ENCODE results near the gene SLC37A1.
A peak's percentile ranks its signal among the peaks of the same experiment; 100 is the strongest.
"Not testable (repeated sequence)": the region's sequence is repeated elsewhere in the genome, so short reads cannot be mapped to it uniquely, and the experiment has no call there.

Gene SLC37A1

DNA sequence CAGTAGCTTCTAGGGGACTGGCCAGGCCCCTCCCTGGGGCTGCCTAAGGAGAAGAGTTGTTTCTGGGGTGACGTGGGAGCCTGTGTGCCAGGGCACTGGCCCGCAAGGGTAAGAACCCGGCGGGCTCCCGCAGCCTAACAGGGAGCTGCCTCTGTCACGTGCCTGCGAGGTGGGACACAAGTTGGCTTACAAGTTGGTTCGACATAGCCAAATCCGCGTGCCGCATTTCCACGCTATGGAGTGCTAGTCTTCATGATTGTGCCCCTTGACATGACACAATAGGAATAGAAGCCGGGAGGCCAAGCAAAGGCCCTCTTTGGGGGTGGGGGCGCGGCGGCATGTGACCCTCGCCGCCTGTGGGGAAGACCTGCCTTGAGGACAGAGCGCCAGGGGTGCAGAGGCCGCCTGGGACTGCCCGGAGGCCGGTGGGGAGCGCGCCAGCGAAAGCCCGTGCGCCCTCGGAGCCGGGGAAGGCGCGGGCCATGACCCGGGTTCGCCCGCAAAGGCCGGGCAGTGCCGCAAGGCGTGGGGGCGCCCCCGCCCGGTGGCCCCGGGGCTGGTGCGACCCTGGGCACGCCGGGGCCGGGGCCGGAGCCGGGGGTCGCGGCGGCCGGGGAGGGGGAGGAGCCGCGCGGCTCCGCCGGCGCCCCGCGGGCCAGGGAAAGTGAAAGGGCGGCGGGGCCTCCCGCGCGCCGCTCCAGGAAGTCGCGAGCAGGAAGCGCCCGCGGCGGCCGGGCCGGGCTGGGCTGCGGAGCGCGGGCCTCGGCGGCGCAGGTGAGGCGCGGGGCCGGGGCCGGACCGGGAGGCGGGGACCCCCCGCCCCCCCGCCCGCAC is at the start of gene SLC37A1:
SLC37A1 (plus strand) TSS at position 702 of the 834 bp plus-strand sequence. CDS start 4,603 bp downstream, outside the sequence.
- peak within 1 kb of the TSS; percentile 56 for H3K27ac Mint-ChIP-seq
- H3K9me3 Mint-ChIP-seq = no peaks in the 10 kb centered on the region
- no peaks in the 10 kb centered on the region for H3K27me3 Mint-ChIP-seq
- peaks cover 17% of the 10 kb centered on the region for H3K36me3 Mint-ChIP-seq (ENCODE audit: low read depth)
- peaks cover 39% of the 10 kb centered on the region for H3K4me1 Mint-ChIP-seq (ENCODE audit: low read depth)
- peak within 1 kb of the TSS; percentile 87 for H3K4me3 Mint-ChIP-seq

DNA sequence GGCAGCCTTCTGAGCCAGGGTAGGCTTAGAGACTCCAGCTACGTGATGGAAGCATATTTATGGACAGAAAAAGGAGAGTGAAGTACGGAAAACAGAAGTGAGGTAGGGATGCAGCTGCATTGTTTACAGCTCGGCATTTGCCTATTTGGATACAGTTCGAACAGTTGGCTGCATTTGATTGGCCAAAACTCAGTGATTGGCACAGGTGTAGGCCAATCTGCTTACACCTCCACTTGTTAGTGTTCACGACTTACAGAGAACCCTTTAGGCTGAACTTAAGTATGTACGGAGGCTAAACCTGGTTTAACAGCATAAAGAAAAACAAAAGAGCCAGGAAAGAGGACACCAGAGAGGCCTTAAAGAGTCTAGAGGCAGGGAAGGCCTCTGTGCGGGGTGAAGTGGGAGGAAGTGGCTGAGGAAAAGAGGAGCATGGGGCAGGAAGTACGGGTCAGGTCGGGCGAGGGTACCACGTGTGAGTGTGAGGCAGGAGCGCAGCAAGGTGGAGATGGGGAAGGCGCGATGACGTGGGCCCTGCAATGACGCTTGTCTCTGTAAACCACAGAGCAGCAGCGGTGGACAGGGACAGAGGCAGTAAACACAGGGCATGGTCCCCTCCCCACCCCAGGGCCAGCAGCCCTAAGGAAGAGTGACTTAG is 49.7 kb upstream of the SLC37A1 start:
- H3K4me1 Mint-ChIP-seq (ENCODE audit: low read depth) = peaks cover 82% of the 10 kb centered on the region
- peak overlapping the region; percentile 64 for H3K4me3 Mint-ChIP-seq
- no peaks in the 10 kb centered on the region for H3K27me3 Mint-ChIP-seq
- H3K9me3 Mint-ChIP-seq = no peaks in the 10 kb centered on the region
- H3K27ac Mint-ChIP-seq = peak overlapping the region; percentile 89
- H3K36me3 Mint-ChIP-seq (ENCODE audit: low read depth) = no peaks in the 10 kb centered on the region

DNA sequence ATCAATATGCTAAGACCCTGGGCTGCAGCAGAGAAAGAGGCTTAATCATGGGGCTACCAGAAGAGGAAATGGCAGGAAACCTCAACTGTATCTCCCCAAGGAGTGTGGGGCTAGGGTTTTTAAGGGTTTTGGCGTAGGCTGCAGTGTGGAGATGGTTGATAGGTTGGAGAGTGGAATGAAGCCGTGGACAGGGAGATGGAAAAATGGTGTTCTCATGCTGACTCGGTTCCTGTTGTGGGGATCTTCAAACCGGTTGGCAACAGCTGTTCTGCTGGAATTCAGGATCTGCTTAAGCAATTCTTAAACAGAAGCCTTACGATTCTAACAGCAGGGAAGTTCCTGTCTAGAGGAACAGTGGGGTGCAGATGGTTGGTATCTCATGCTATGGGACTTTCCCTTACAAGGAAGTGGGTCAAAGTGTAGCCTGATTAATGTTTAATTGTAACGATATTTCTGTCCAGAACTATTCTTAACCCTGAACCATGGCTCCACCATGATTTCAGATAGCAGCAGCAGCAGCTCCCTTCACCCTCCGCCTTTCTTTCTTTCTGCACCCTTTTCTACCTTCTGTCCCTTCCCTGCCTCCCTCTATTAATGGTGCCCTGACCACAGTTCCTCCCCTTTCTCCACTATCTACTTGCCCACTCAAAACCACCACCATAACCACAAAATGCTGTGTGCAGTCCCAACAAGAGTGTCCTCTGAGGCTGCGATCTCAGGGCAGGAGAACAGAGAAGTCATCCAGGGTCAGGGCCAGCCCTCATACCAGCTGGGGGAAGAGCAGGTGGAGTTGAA is 48.4 kb upstream of the SLC37A1 start:
- Mint-ChIP-seq H3K4me3 (peak overlapping the region; percentile 57), H3K4me1 (ENCODE audit: low read depth) (peaks cover 77% of the 10 kb centered on the region), H3K9me3 (no peaks in the 10 kb centered on the region), H3K36me3 (ENCODE audit: low read depth) (no peaks in the 10 kb centered on the region), H3K27ac (peak overlapping the region; percentile 88), H3K27me3 (no peaks in the 10 kb centered on the region)

DNA sequence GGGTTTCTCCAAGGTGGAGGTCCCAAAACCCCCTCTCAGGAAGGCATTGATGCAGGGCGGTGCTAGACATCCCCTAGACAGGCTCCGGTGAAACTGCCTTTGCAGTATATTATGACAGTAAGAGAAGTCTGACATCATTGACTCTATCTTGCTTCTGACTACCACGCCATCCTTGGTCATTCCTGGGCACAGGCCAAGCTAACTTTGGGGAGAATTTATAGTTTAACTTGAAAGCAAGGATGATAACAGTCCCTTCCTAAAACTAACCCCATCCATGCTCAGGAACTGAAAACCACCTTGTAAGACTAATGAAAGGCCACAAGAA is 47.9 kb upstream of the SLC37A1 start:
- Mint-ChIP-seq H3K4me3 (peak overlapping the region; percentile 57), H3K4me1 (ENCODE audit: low read depth) (peaks cover 71% of the 10 kb centered on the region)

DNA sequence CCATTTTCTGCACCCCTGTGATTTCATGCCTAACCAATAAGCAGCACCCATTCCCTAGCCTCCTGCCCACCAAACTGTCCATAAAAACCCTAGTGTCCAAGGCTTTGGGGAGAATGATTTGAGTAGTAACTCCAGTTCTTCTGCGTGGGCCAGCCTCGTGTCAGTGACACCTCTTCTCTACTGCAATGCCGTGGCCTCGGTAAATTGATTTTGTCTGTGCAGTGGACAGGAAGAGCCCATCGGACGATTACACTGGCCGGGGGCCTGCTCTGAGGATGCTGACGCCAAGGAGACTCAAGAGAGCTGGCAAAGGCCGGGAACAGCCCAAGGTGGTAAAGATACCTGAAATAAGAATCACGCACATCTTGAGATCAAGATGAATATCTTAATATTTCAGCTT is 47.0 kb upstream of the SLC37A1 start:
- Mint-ChIP-seq H3K9me3 (no peaks in the 10 kb centered on the region), H3K4me3 (no peak overlapping the region), H3K36me3 (ENCODE audit: low read depth) (no peaks in the 10 kb centered on the region), H3K4me1 (ENCODE audit: low read depth) (peaks cover 62% of the 10 kb centered on the region), H3K27ac (no peak overlapping the region), H3K27me3 (no peaks in the 10 kb centered on the region)

More for the DNA sequence above, 47.9 kb upstream of the SLC37A1 start:
- Mint-ChIP-seq H3K27me3 (no peaks in the 10 kb centered on the region), H3K27ac (peak overlapping the region; percentile 43), H3K9me3 (no peaks in the 10 kb centered on the region), H3K36me3 (ENCODE audit: low read depth) (no peaks in the 10 kb centered on the region)

DNA sequence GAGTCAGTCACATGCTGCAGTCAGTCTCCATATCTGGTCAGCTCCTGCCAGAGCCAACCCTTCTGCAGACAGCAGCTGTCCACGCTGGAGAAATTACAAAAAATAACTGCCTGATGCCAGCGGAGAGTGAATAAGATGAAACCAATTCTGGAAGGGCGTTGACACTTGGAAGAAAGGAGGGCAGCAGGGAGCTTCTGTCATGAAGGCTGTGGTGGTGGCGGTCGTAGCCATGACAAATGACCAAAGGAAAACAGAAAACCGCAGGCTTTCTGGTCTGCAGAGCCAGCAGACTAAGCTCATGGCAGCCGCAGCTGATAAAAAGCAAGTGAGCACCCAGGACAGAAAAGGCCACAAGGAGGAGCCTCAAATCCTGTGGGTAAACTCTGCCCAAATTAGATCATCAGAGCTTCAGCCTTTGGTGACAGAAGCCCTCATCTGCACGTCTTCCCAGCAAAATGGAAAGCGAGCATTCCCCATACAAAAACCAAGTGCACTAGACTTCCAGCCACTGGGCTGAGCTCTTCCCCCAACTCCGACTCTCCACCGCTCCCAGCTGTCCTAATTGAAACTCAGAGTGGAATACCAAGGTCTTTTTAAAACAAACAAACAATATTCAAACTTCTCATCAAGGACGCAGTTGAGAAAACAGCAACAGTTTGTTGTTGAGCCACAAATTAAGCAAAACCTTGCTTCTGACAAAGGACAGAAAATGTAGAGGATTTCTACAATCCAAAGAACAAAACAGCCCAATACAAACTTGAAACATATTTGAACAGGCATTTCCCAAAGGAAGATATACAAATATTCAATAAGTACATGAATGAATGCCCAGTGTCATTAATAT is 46.3 kb upstream of the SLC37A1 start:
- H3K9me3 Mint-ChIP-seq = no peaks in the 10 kb centered on the region
- peak overlapping the region; percentile 5 for H3K27ac Mint-ChIP-seq
- peaks cover 55% of the 10 kb centered on the region for H3K4me1 Mint-ChIP-seq (ENCODE audit: low read depth)
- H3K36me3 Mint-ChIP-seq (ENCODE audit: low read depth) = no peaks in the 10 kb centered on the region
- no peak overlapping the region for H3K4me3 Mint-ChIP-seq
- no peaks in the 10 kb centered on the region for H3K27me3 Mint-ChIP-seq

DNA sequence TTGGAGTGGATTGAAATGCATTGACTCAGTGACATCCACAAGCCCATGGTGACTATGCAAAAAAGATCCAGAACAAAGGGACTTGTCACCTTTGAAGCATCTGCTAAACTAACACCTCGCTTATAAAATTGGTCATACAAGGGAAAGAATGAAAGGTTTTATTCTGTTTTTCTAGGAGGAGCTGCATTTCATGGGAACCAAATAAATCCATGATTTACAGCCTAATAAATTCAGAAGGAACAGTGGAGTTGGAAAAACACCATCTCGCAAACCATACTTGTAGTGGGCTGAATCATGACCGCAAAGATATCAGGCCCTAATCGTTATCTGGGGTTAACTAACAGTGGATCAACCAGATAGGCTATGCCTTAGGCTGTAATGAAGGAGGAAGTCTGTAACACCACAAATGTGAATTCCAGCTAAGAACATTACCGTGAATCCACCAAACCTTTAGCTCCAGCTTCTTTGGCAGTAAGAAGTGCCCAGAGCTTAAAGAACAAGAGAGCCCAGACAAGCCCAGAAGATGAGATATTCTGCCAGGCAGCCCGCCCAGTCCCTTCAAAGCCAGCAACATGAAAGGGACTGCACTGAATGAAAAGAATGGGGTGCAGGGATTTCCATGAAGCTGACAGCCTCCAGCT is 45.0 kb upstream of the SLC37A1 start:
- Mint-ChIP-seq H3K27ac (no peak overlapping the region), H3K9me3 (no peaks in the 10 kb centered on the region), H3K4me3 (no peak overlapping the region), H3K4me1 (ENCODE audit: low read depth) (peaks cover 43% of the 10 kb centered on the region), H3K36me3 (ENCODE audit: low read depth) (no peaks in the 10 kb centered on the region), H3K27me3 (no peaks in the 10 kb centered on the region)

DNA sequence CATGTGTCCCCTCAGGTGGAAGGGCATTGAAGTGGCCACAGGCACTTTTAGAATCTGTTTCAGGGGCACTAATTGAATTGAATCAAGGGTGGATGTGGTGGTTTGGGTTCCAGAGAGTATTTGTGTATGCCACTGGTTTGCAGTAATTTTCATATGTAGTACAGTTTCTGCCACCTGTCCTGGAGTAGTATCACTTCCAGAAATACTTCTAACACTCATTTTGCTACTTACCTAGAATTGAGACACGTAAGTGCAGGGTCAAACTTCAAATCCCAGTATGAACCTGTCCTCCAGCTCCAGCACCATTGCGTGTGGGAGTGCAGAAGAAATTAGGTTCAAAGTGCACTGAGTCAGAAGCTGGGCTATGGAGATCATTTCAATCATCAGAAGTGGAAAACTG is 44.4 kb upstream of the SLC37A1 start:
- H3K36me3 Mint-ChIP-seq (ENCODE audit: low read depth) = no peaks in the 10 kb centered on the region
- H3K27ac Mint-ChIP-seq = no peak overlapping the region
- H3K4me3 Mint-ChIP-seq = no peak overlapping the region

DNA sequence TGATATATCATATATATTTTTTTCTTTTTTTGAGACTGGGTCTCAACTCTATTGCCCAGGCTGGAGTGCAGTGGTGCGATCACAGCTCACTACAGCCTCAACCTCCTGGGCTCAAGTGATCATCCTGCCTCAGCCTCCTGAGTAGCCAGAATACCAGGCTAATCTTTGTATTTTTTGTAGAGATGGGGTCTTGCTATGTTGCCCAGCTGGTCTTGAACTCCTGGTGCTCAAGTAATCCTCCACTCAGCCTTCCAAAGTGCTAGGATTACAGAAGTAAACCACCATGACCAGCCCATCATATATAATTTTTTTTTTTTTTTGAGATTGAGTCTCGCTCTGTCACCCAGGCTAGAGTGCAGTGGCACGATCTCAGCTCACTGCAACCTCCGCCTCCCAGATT is 43.9 kb upstream of the SLC37A1 start:
- not testable (repeated sequence) for H3K27ac Mint-ChIP-seq; H3K4me3 Mint-ChIP-seq; H3K9me3 Mint-ChIP-seq; H3K36me3 Mint-ChIP-seq (ENCODE audit: low read depth); H3K27me3 Mint-ChIP-seq
- H3K4me1 Mint-ChIP-seq (ENCODE audit: low read depth) = peaks cover 40% of the 10 kb centered on the region

More for the DNA sequence above, 44.4 kb upstream of the SLC37A1 start:
- H3K4me1 Mint-ChIP-seq (ENCODE audit: low read depth) = peaks cover 40% of the 10 kb centered on the region
- H3K27me3 Mint-ChIP-seq = peaks cover under 1% of the 10 kb centered on the region
- no peaks in the 10 kb centered on the region for H3K9me3 Mint-ChIP-seq

DNA sequence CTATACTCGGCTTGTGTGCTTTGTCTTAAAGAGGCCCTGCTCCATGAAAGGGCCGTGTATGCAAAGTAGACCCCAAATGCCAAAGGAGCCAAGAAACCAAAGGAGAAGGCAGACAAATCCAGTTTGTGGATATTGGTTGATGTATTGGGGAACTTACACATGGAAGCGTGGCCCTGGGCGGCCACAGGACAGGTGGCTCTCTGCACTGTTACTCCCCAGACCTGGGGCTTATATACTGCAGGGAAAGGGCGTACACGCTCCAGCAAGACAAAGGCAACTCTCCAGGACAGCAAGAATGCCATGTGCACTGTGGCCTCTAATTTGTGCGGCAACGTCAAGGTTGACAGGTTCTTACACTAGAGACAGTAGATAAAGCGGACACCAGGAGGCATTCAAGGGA is 42.4 kb upstream of the SLC37A1 start:
- Mint-ChIP-seq H3K36me3 (ENCODE audit: low read depth) (no peaks in the 10 kb centered on the region), H3K27ac (no peak overlapping the region), H3K9me3 (no peaks in the 10 kb centered on the region), H3K27me3 (peaks cover 4% of the 10 kb centered on the region), H3K4me1 (ENCODE audit: low read depth) (peaks cover 29% of the 10 kb centered on the region), H3K4me3 (no peak overlapping the region)

DNA sequence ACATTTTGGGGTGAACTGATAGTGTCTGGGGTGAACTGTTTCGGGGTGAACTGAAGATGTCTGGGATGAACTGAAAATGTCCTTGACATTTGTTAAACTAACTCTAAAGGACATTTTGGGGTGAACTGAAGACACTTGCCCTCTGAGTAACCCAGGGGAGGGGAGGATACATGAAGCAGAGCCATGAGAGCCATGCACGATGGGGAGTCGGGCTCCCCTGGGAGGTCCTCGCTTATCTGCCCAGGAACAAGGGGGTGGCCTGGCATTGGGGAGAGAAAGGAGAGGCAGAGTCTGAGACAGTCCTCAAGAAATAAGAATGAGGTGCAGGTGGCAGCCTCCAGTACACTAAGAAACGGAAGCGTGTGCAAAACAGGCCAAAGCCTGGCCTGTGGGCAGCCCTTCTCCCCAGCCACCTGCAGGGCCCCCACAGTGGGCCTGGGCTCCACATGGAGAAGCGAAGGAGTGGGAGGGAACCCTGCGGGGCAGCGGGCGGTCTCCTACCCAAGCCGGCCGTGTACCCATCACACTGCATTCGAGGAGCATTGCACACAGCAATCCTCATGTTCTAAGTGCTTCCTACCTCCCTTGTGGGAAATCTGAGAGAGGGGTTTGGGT is 41.8 kb upstream of the SLC37A1 start:
- Mint-ChIP-seq H3K27me3 (peaks cover 4% of the 10 kb centered on the region), H3K36me3 (ENCODE audit: low read depth) (no peaks in the 10 kb centered on the region), H3K4me3 (no peak overlapping the region), H3K4me1 (ENCODE audit: low read depth) (peaks cover 25% of the 10 kb centered on the region), H3K27ac (no peak overlapping the region), H3K9me3 (no peaks in the 10 kb centered on the region)

DNA sequence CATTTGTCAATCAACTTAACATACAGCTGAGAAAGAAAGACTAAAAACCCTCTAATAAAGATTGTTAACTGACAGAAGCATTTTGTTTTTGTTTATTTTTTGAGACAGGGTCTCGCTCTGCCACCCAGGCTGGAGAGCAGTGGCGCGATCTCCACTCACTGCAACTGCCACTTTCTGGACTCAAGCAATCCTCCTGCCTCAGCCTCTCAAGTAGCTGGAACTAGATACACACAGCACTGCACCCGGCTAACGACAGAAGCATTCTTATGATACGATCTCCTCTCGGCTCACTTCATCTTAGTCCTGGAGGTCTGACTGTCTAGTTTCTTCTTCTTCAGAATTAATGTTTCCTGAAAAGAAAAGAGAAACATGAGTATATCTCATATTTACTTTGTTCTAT is 41.1 kb upstream of the SLC37A1 start:
- peaks cover 18% of the 10 kb centered on the region for H3K4me1 Mint-ChIP-seq (ENCODE audit: low read depth)
- H3K4me3 Mint-ChIP-seq = no peak overlapping the region
- H3K36me3 Mint-ChIP-seq (ENCODE audit: low read depth) = no peaks in the 10 kb centered on the region
- H3K9me3 Mint-ChIP-seq = no peaks in the 10 kb centered on the region
- H3K27ac Mint-ChIP-seq = no peak overlapping the region
- H3K27me3 Mint-ChIP-seq = peaks cover 4% of the 10 kb centered on the region

DNA sequence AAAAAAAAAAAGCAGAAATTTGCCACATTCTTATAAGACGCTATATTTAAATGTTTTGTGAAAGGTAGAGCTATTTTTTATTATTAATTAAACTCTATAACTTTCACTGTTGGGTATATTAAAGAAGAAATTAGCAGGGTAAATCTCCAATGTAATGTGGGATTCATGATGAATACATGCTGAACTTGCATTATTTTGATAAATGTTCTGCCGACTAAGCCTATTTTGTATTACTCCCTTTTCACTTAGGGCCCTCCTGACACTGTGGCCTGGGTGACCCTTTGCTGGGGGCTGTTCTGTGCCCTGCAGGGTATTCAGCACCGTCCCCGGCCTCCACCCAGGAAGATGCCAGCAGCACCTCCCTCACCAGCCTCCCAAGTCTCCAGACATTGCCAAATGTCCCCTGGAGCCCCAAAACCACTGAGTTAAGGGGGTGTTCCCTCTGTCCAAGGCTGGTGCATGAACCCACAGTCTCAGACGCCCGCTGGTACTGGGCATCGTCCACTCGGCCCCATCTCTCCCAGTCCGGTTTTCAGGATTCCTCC is 40.1 kb upstream of the SLC37A1 start:
- Mint-ChIP-seq H3K9me3 (no peaks in the 10 kb centered on the region), H3K27ac (no peak overlapping the region), H3K27me3 (peaks cover 4% of the 10 kb centered on the region), H3K4me3 (no peak overlapping the region), H3K36me3 (ENCODE audit: low read depth) (no peaks in the 10 kb centered on the region), H3K4me1 (ENCODE audit: low read depth) (peaks cover 14% of the 10 kb centered on the region)

Data from stimulated activated naive CD8-positive, alpha-beta T cell treated with anti-CD3 and anti-CD28 coated beads, Interleukin-15, Interleukin-2, amounts not matched to agents 100 ng/mL and 50 ng/mL, for 24 hours (primary cell).